GM20000 (cell line): Measurements from ENCODE around the gene WFS1.

Experiments used
- DNase-seq: peaks from one replicate; pipeline ENCODE4 v3.0.0; 2012; ENCODE audit warnings: low spot score
- TF ChIP-seq, protein P1 (sequence below): IDR thresholded peaks from 2 replicates; pipeline ENCODE4 v1.5.1; 2012; ENCODE audit warnings: mild to moderate bottlenecking, control low read depth; ENCODE audit errors: extremely low read depth, missing control alignments

The WFS1 gene

DNA sequence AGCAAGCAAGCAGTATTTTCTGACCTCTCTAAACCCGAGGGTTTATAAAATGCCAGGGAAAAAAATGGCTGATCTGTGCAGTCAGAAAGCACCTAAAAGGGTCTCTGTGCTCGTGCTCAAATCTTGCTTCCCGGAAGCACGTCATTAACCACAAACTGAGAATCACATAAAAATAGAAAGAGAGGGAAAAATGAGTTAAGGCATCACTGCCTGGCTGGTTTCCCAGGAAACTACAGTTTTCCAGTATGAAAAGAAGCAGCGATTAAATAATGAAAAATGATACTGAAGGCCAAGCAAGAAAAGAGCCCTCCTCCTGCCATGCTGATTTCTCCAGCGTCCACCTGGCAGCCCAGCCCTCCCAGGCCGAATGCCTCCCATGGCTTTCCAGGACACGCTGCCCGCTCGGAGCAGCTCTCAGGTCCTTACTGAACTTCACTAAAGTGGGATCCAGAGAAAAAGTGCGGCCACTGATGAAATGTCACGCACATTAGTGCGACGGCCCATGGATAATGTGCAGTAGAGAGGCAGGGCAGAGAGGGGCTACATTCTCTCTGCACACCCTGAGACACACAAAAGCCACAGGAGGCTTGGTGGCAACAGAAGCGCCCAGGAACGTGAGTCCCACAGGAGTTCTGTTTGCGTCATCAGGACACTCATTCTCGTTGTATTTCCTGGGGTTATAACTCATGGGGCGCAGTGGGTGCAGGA is 80.4 kb downstream of the WFS1 start:
- TF ChIP-seq, protein P1, sequence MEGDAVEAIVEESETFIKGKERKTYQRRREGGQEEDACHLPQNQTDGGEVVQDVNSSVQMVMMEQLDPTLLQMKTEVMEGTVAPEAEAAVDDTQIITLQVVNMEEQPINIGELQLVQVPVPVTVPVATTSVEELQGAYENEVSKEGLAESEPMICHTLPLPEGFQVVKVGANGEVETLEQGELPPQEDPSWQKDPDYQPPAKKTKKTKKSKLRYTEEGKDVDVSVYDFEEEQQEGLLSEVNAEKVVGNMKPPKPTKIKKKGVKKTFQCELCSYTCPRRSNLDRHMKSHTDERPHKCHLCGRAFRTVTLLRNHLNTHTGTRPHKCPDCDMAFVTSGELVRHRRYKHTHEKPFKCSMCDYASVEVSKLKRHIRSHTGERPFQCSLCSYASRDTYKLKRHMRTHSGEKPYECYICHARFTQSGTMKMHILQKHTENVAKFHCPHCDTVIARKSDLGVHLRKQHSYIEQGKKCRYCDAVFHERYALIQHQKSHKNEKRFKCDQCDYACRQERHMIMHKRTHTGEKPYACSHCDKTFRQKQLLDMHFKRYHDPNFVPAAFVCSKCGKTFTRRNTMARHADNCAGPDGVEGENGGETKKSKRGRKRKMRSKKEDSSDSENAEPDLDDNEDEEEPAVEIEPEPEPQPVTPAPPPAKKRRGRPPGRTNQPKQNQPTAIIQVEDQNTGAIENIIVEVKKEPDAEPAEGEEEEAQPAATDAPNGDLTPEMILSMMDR: no peak
- DNase-seq: no peak

GRCh38 chr4:6350646-6351045 is 81.0 kb downstream of the WFS1 start:
- DNase-seq: no peak
- TF ChIP-seq, protein P1: no peak

- DNase-seq: no peak
- TF ChIP-seq, protein P1: no peak
Observed at GRCh38 chr4:6351246-6352000, 81.8 kb downstream of the WFS1 start.

DNA sequence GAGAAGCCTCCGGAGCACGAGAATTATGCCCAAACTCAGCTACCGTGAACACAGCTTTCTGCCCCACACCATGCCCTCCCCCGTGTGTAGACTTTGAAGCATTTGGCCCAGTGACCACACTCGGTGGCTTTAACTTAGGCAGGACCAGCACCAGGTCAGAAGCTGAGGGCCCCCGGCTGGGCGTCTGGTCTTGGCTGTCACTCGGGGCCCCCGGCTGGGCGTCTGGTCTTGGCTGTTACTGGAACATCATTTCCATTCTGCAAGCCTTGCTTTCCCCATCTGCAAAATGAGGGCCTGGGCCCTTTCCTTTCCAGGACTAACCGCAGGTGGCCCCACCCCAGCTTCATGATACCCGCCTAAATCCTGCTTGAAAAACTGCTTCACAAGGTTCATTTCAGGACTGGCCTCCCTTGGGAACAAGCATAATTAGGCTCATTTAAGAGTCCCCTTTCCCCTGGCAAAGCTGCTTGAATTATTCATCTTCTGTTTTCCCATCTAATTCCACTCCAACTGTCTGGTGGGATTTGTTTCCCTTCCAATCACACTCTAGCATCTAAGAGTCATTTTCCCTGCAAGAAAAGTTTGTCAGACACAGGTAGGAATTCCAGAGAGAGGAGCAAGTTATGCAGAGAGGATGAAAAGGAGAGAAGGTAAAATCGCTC is 82.5 kb downstream of the WFS1 start:
- TF ChIP-seq, protein P1: no peak
- no peak for DNase-seq
